Skeletal muscle tissue (tissue), 4 donors: ENCODE data around the gene TLK2. TPM values are rescaled to one million over a fixed set of nuclear protein-coding genes. Genes with fewer than 3 reads are reported as not detected.
A peak's percentile ranks its signal among the peaks of the same experiment; 100 is the strongest.

ENCODE experiments used
- H3K27ac ChIP-seq: one replicate; pipeline ENCODE4 v1.7.0; 2013; ENCODE audit warnings: mild to moderate bottlenecking, low read depth, low read length, inconsistent platforms
- H3K27me3 ChIP-seq, 3 donors: one replicate each; pipeline ENCODE4 v1.7.0; 2013; ENCODE audit warnings: low read length in 3 of 3; ENCODE audit not compliant: control insufficient read depth in 3 of 3, insufficient read depth in 3 of 3
- H3K36me3 ChIP-seq, 3 donors: one replicate each; pipeline ENCODE4 v1.7.0; 2013; ENCODE audit warnings: low read length in 3 of 3; ENCODE audit not compliant: control insufficient read depth in 3 of 3, insufficient read depth in 3 of 3
- H3K4me1 ChIP-seq, 3 donors: one replicate each; pipeline ENCODE4 v1.7.0; 2013; ENCODE audit warnings: low read length in 3 of 3, mild to moderate bottlenecking in 3 of 3; ENCODE audit not compliant: control insufficient read depth in 3 of 3, insufficient read depth in 3 of 3
- H3K4me3 ChIP-seq, 3 donors: one replicate each; pipeline ENCODE4 v1.7.0; 2013; ENCODE audit warnings: low read length in 3 of 3
- H3K9ac ChIP-seq, 3 donors: one replicate each; pipeline ENCODE4 v1.7.0; 2013; ENCODE audit warnings: low read length in 3 of 3, mild to moderate bottlenecking in 3 of 3, moderate library complexity in 2 of 3, low read depth in 1 of 3
- H3K9me3 ChIP-seq, 3 donors: one replicate each; pipeline ENCODE4 v1.7.0; 2013; ENCODE audit warnings: low read length in 3 of 3; ENCODE audit not compliant: control insufficient read depth in 3 of 3
- total RNA-seq: library from RNA; depleted of rRNA; stranded (reverse); fragments of >200 nt; gene quantifications from one replicate; pipeline ENCODE4 v1.2.3, GENCODE V29; 2014
- donor health status: Osteomylitis.

TLK2 gene
- total RNA-seq, 1 donor from 2014 or later: 47.0 TPM

- H3K36me3 ChIP-seq: no peaks in the 10 kb centered on the region
- no peak overlapping the region for H3K27ac ChIP-seq
- H3K4me3 ChIP-seq: no peak overlapping the region
- peaks cover 22 to 33% (median 22%) of the 10 kb centered on the region in 3 donors for H3K27me3 ChIP-seq
- H3K9ac ChIP-seq: no peak overlapping the region
- peaks cover 9 to 17% (median 15%) of the 10 kb centered on the region in 3 donors for H3K4me1 ChIP-seq
- no peaks in the 10 kb centered on the region for H3K9me3 ChIP-seq
Measured at GRCh38 chr17:62631086-62631935, 152.7 kb downstream of the TLK2 start.

GRCh38 chr17:62631936-62632924 lies 153.6 kb downstream of the TLK2 start:
- Histone ChIP-seq H3K27me3 (peaks cover 19 to 25% (median 19%) of the 10 kb centered on the region in 3 donors), H3K9ac (no peak overlapping the region), H3K4me3 (no peak overlapping the region), H3K27ac (no peak overlapping the region), H3K4me1 (peaks cover 3 to 8% (median 7%) of the 10 kb centered on the region in 3 donors), H3K9me3 (no peaks in the 10 kb centered on the region), H3K36me3 (no peaks in the 10 kb centered on the region)

- Histone ChIP-seq H3K9ac (no peak overlapping the region), H3K27me3 (no peaks in the 10 kb centered on the region), H3K27ac (no peak overlapping the region), H3K4me3 (no peak overlapping the region), H3K4me1 (no peaks in the 10 kb centered on the region), H3K36me3 (no peaks in the 10 kb centered on the region), H3K9me3 (no peaks in the 10 kb centered on the region)
Measured at GRCh38 chr17:62637809-62638208, 159.2 kb downstream of the TLK2 start.

GRCh38 chr17:62641153-62641552 lies 162.5 kb downstream of the TLK2 start:
- Histone ChIP-seq H3K27ac (no peak overlapping the region), H3K9ac (no peak overlapping the region), H3K36me3 (no peaks in the 10 kb centered on the region)

GRCh38 chr17:62641951-62642350 lies 163.3 kb downstream of the TLK2 start:
- no peak overlapping the region for H3K27ac ChIP-seq
- H3K27me3 ChIP-seq: no peaks in the 10 kb centered on the region
- H3K9me3 ChIP-seq: no peaks in the 10 kb centered on the region

More at GRCh38 chr17:62641153-62641552, 162.5 kb downstream of the TLK2 start:
- Histone ChIP-seq H3K4me3 (no peak overlapping the region), H3K4me1 (no peaks in the 10 kb centered on the region), H3K27me3 (no peaks in the 10 kb centered on the region), H3K9me3 (no peaks in the 10 kb centered on the region)

GRCh38 chr17:62643496-62643895 lies 164.9 kb downstream of the TLK2 start:
- Histone ChIP-seq H3K9ac (no peak overlapping the region), H3K4me1 (peaks cover 3 to 5% (median 4%) of the 10 kb centered on the region in 3 donors), H3K9me3 (no peaks in the 10 kb centered on the region), H3K27ac (no peak overlapping the region), H3K27me3 (no peaks in the 10 kb centered on the region), H3K36me3 (no peaks in the 10 kb centered on the region), H3K4me3 (no peak overlapping the region)

More at GRCh38 chr17:62641951-62642350, 163.3 kb downstream of the TLK2 start:
- H3K36me3 ChIP-seq: no peaks in the 10 kb centered on the region
- no peak overlapping the region for H3K4me3 ChIP-seq
- H3K9ac ChIP-seq: no peak overlapping the region
- no peaks in the 10 kb centered on the region for H3K4me1 ChIP-seq

GRCh38 chr17:62644487-62645173 lies 166.0 kb downstream of the TLK2 start:
- H3K9ac ChIP-seq: no peak overlapping the region
- peaks cover 8% of the 10 kb centered on the region in 3 donors for H3K4me1 ChIP-seq
- no peak overlapping the region for H3K4me3 ChIP-seq
- no peaks in the 10 kb centered on the region for H3K9me3 ChIP-seq
- H3K27me3 ChIP-seq: no peaks in the 10 kb centered on the region
- no peaks in the 10 kb centered on the region for H3K36me3 ChIP-seq
- no peak overlapping the region for H3K27ac ChIP-seq

GRCh38 chr17:62648251-62648955 lies 169.8 kb downstream of the TLK2 start:
- Histone ChIP-seq H3K27me3 (peaks cover 2 to 6% (median 5%) of the 10 kb centered on the region in 3 donors), H3K9me3 (no peaks in the 10 kb centered on the region), H3K4me1 (peaks cover 18 to 20% (median 20%) of the 10 kb centered on the region in 3 donors), H3K36me3 (no peaks in the 10 kb centered on the region), H3K9ac (no peak overlapping the region), H3K27ac (peak overlapping the region; percentile 25), H3K4me3 (no peak overlapping the region)

GRCh38 chr17:62648956-62649294 lies 170.3 kb downstream of the TLK2 start:
- Histone ChIP-seq H3K4me1 (peaks cover 22 to 26% (median 25%) of the 10 kb centered on the region in 3 donors), H3K4me3 (no peak overlapping the region), H3K9ac (no peak overlapping the region), H3K27me3 (peaks cover 2 to 6% (median 5%) of the 10 kb centered on the region in 3 donors), H3K27ac (peak overlapping the region; percentile 25), H3K36me3 (no peaks in the 10 kb centered on the region), H3K9me3 (no peaks in the 10 kb centered on the region)
